ENCODE data around the gene IDS. TPM values are rescaled to one million over a fixed set of nuclear protein-coding genes. Genes with fewer than 3 reads are reported as not detected.
"Not testable (repeated sequence)": the region's sequence is repeated elsewhere in the genome, so short reads cannot be mapped to it uniquely, and the experiment has no call there.

IDS gene
- total RNA-seq, 1 experiment from 2014 or later = 13.3 TPM

DNA sequence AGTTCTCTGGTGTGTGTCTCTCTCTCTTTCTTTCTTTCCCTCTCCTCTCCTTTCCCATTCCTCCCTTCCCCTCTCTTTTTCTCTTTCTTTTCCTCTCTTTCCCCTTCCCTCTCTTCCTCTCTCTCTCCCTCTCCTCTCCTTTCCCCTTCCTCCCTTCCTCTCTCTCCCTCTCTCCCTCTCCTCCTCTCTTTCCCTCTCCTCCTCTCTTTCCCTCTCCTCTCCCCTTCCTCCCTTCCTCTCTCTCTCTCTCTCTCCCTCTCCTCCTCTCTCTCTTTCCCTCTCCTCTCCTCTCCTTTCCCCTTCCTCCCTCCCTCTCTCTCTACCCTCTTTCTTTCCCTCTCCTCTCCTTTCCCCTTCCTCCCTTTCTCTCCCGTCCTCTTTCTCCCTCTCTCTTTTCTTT lies 23.3 kb upstream of the IDS start (continued):
- TF ChIP-seq ETV6 (CRISPR knock-in tag; IDR thresholded peaks at IDR 0.05) = no peak
- TF ChIP-seq, protein P1, sequence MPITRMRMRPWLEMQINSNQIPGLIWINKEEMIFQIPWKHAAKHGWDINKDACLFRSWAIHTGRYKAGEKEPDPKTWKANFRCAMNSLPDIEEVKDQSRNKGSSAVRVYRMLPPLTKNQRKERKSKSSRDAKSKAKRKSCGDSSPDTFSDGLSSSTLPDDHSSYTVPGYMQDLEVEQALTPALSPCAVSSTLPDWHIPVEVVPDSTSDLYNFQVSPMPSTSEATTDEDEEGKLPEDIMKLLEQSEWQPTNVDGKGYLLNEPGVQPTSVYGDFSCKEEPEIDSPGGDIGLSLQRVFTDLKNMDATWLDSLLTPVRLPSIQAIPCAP (CRISPR knock-in tag; IDR thresholded peaks at IDR 0.05) = no peak
- no peak for TF ChIP-seq SP1 (CRISPR knock-in tag; conservative IDR thresholded peaks at IDR 0.05)
- no peak for TF ChIP-seq SMAD4 (CRISPR knock-in tag; IDR thresholded peaks at IDR 0.05)
- TF ChIP-seq GTF2I (CRISPR knock-in tag; conservative IDR thresholded peaks at IDR 0.05) = no peak
- TF ChIP-seq NFE2L1 (CRISPR knock-in tag; IDR thresholded peaks at IDR 0.05) = no peak
- no peak for TF ChIP-seq PRRX2 (CRISPR knock-in tag; IDR thresholded peaks at IDR 0.05)
- TF ChIP-seq OVOL2 (CRISPR knock-in tag; IDR thresholded peaks at IDR 0.05; ENCODE audit: borderline replicate concordance) = no peak
- no peak for TF ChIP-seq CREM (CRISPR knock-in tag; IDR thresholded peaks at IDR 0.05)
- TF ChIP-seq NFYB (CRISPR knock-in tag; conservative IDR thresholded peaks at IDR 0.05; ENCODE audit: low read depth) = no peak
- TF ChIP-seq, protein P2, sequence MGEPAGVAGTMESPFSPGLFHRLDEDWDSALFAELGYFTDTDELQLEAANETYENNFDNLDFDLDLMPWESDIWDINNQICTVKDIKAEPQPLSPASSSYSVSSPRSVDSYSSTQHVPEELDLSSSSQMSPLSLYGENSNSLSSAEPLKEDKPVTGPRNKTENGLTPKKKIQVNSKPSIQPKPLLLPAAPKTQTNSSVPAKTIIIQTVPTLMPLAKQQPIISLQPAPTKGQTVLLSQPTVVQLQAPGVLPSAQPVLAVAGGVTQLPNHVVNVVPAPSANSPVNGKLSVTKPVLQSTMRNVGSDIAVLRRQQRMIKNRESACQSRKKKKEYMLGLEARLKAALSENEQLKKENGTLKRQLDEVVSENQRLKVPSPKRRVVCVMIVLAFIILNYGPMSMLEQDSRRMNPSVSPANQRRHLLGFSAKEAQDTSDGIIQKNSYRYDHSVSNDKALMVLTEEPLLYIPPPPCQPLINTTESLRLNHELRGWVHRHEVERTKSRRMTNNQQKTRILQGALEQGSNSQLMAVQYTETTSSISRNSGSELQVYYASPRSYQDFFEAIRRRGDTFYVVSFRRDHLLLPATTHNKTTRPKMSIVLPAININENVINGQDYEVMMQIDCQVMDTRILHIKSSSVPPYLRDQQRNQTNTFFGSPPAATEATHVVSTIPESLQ (CRISPR knock-in tag; IDR thresholded peaks at IDR 0.05) = no peak
- TF ChIP-seq NR1H2 (CRISPR knock-in tag; IDR thresholded peaks at IDR 0.05) = no peak
- TF ChIP-seq, protein P3, sequence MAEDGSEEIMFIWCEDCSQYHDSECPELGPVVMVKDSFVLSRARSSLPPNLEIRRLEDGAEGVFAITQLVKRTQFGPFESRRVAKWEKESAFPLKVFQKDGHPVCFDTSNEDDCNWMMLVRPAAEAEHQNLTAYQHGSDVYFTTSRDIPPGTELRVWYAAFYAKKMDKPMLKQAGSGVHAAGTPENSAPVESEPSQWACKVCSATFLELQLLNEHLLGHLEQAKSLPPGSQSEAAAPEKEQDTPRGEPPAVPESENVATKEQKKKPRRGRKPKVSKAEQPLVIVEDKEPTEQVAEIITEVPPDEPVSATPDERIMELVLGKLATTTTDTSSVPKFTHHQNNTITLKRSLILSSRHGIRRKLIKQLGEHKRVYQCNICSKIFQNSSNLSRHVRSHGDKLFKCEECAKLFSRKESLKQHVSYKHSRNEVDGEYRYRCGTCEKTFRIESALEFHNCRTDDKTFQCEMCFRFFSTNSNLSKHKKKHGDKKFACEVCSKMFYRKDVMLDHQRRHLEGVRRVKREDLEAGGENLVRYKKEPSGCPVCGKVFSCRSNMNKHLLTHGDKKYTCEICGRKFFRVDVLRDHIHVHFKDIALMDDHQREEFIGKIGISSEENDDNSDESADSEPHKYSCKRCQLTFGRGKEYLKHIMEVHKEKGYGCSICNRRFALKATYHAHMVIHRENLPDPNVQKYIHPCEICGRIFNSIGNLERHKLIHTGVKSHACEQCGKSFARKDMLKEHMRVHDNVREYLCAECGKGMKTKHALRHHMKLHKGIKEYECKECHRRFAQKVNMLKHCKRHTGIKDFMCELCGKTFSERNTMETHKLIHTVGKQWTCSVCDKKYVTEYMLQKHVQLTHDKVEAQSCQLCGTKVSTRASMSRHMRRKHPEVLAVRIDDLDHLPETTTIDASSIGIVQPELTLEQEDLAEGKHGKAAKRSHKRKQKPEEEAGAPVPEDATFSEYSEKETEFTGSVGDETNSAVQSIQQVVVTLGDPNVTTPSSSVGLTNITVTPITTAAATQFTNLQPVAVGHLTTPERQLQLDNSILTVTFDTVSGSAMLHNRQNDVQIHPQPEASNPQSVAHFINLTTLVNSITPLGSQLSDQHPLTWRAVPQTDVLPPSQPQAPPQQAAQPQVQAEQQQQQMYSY (CRISPR knock-in tag; IDR thresholded peaks at IDR 0.05) = no peak
- TF ChIP-seq FOXJ3 (CRISPR knock-in tag; IDR thresholded peaks at IDR 0.05; ENCODE audit: borderline replicate concordance) = no peak
- TF ChIP-seq CREB1 (CRISPR knock-in tag; IDR thresholded peaks at IDR 0.05) = no peak

DNA sequence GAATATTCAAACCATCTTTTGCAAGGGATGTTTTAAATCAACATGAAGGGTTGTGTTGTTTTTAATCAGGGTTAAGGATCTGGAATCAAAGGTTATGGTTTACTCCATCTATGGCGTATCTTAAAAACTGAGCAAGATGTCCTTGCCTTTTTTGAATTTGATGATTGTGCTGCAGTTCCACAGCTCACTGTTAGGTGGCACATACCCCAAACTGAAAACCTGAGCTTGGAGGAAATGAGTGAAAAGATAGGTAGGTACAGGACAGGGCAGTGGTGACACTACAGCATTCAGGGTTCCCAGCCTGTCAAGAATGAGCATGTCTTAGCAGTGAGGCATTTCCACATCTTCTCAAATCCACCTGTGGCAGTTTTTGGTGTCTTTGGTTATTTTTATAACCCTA lies 22.6 kb upstream of the IDS start:
- ATAC-seq = peak; percentile 49; the same call in 1 of the 2 replicates
- CTCF ChIA-PET = interaction anchor here (0.6 to 2.5 kb wide), 5 partner anchors 8 to 41 kb away, joined by 3 to 16 read pairs (median 4); partner anchors contain the start of gene EOLA1
- no peak overlapping the region for H3K4me3 Mint-ChIP-seq
- no peak overlapping the region for H3K27ac Mint-ChIP-seq
- H3K9me3 Mint-ChIP-seq = no peaks in the 10 kb centered on the region
- POLR2A ChIA-PET = no interaction called here
- DNase-seq (ENCODE audit: low spot score) = no peak
- TF ChIP-seq ZNF121 (CRISPR knock-in tag; IDR thresholded peaks at IDR 0.05) = peak; percentile 78
- TF ChIP-seq, protein P4, sequence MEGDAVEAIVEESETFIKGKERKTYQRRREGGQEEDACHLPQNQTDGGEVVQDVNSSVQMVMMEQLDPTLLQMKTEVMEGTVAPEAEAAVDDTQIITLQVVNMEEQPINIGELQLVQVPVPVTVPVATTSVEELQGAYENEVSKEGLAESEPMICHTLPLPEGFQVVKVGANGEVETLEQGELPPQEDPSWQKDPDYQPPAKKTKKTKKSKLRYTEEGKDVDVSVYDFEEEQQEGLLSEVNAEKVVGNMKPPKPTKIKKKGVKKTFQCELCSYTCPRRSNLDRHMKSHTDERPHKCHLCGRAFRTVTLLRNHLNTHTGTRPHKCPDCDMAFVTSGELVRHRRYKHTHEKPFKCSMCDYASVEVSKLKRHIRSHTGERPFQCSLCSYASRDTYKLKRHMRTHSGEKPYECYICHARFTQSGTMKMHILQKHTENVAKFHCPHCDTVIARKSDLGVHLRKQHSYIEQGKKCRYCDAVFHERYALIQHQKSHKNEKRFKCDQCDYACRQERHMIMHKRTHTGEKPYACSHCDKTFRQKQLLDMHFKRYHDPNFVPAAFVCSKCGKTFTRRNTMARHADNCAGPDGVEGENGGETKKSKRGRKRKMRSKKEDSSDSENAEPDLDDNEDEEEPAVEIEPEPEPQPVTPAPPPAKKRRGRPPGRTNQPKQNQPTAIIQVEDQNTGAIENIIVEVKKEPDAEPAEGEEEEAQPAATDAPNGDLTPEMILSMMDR (IDR thresholded peaks at IDR 0.05) = peak; percentile 18; the same call in 1 of the 2 replicates
- no peak for TF ChIP-seq PRRX2 (CRISPR knock-in tag; IDR thresholded peaks at IDR 0.05)
- no peaks in the 10 kb centered on the region; the same call in 1 of the 2 replicates for H3K27me3 Mint-ChIP-seq (ENCODE audit: low read depth)
- H3K36me3 Mint-ChIP-seq = no peaks in the 10 kb centered on the region
- peaks cover 6% of the 10 kb centered on the region; the same call in 1 of the 2 replicates for H3K4me1 Mint-ChIP-seq

DNA sequence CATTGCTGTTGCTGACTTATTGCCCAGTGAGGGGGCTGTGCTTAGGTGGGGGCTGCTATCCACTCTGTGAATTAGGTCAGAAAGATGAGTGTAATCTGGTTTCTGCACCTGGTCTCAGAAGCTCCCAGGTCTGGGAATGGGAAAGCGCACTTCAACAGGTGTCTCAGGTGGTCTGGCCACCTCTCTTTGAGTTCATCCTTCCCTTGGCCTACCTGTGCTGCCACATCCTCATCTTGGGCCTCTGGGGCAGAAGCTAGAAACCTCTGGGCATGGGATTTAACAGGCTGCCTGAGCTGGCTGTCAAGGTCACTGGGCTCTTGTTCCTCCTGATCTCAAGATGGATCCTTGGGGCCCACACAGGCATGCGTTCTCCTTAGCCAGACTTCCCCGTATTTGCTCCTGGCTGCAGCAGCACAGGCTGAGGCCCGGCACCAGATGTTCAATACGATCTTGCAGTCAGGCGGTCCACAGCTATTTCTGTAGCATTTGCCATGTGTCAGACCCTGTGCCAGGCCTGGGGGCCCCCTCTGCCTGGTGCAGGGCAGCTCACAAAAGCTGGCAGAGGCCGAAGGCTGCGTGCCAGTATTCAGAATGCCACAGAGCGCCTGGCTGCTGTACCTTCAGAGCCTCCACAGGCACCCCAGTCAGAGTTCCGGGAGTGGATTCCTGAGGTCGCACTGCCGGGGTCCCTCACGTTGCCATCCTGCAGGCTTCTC lies 21.4 kb upstream of the IDS start:
- CTCF ChIA-PET; DNase-seq (ENCODE audit: low spot score): not testable (repeated sequence)

DNA sequence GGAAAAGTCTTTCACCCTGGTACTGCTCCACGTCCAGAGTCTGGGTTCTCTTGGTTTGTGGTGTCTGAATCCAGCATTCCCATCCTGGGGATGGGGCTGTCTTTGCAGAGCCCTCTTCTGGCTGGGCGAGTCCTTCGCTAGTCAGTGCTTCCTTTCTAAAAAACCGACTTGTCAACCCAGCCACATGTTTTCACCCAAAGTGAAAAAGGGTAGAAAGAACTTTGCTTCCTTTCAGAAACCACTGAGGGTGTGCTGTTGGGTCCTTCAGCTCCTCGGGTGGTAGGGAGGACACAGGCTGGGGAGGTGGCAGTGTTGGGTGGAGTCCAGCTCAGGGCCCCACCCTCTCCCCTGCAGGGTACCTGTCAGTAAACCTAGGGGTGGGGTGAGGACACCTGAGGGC lies 20.8 kb upstream of the IDS start:
- H3K4me1 Mint-ChIP-seq; H3K9me3 Mint-ChIP-seq; CTCF ChIA-PET; DNase-seq (ENCODE audit: low spot score); POLR2A ChIA-PET; H3K4me3 Mint-ChIP-seq; H3K27ac Mint-ChIP-seq; H3K36me3 Mint-ChIP-seq; H3K27me3 Mint-ChIP-seq (ENCODE audit: low read depth): not testable (repeated sequence)
- peak; percentile 26 for ATAC-seq

More for the DNA sequence above, 21.4 kb upstream of the IDS start:
- H3K27me3 Mint-ChIP-seq (ENCODE audit: low read depth); H3K4me1 Mint-ChIP-seq; H3K36me3 Mint-ChIP-seq; POLR2A ChIA-PET; H3K4me3 Mint-ChIP-seq; ATAC-seq; H3K27ac Mint-ChIP-seq; H3K9me3 Mint-ChIP-seq: not testable (repeated sequence)

DNA sequence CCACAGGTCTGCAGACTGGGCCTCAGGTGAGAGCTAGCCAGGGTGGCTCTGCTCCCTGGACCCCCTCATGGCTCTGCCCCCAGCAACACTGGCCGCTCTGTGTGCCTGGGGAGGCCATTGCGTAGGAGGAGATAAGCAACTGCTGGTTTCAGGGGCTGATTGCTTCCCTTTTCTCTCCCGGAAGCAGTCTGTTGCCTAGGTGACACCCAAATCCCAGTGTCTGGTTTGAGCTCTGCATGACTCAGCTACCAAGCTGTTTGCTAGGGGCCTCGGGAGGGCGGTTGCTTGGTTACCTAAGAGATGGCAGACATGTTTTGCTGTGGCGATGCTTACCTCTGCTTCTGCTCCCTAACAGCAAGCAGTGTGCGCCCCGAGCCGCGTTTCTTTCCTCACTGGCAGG lies 20.3 kb upstream of the IDS start:
- CTCF ChIA-PET; POLR2A ChIA-PET; H3K27me3 Mint-ChIP-seq (ENCODE audit: low read depth); H3K36me3 Mint-ChIP-seq; H3K4me3 Mint-ChIP-seq; H3K9me3 Mint-ChIP-seq; H3K4me1 Mint-ChIP-seq; H3K27ac Mint-ChIP-seq: not testable (repeated sequence)
- DNase-seq (ENCODE audit: low spot score) (peak; percentile 11), ATAC-seq (peak; percentile 67)
